ENCODE data around the gene TAS2R39.

DNA sequence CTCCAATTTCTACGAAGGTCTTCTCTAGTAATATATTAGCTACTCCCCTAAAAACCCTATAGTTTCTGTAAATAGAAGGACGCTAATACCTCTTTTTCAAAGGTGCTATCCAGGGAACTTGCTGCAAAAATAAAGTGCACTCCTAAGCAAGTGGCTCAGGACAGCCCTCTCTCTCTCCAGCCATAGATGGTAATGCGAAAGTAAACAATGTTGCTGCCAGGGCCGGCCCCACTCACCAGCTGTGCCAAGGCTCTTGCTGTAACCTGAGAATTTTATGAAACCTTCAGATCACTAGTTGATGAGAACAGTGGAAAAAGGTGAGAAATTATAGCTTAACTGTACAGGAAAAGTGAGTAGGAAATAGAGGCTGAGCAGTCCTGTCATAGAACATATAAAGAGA lies 10.9 kb upstream of the TAS2R39 start:
- TF ChIP-seq, protein P1, sequence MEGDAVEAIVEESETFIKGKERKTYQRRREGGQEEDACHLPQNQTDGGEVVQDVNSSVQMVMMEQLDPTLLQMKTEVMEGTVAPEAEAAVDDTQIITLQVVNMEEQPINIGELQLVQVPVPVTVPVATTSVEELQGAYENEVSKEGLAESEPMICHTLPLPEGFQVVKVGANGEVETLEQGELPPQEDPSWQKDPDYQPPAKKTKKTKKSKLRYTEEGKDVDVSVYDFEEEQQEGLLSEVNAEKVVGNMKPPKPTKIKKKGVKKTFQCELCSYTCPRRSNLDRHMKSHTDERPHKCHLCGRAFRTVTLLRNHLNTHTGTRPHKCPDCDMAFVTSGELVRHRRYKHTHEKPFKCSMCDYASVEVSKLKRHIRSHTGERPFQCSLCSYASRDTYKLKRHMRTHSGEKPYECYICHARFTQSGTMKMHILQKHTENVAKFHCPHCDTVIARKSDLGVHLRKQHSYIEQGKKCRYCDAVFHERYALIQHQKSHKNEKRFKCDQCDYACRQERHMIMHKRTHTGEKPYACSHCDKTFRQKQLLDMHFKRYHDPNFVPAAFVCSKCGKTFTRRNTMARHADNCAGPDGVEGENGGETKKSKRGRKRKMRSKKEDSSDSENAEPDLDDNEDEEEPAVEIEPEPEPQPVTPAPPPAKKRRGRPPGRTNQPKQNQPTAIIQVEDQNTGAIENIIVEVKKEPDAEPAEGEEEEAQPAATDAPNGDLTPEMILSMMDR (IDR thresholded peaks at IDR 0.05) = no peak
- TF ChIP-seq POLR2A (IDR thresholded peaks at IDR 0.05) = no peak
